ENCODE data around the gene HMCN1. TPM values are rescaled to one million over a fixed set of nuclear protein-coding genes. Genes with fewer than 3 reads are reported as not detected.

The HMCN1 gene
- total RNA-seq, 1 donor from 2014 or later = 8.9 TPM

DNA sequence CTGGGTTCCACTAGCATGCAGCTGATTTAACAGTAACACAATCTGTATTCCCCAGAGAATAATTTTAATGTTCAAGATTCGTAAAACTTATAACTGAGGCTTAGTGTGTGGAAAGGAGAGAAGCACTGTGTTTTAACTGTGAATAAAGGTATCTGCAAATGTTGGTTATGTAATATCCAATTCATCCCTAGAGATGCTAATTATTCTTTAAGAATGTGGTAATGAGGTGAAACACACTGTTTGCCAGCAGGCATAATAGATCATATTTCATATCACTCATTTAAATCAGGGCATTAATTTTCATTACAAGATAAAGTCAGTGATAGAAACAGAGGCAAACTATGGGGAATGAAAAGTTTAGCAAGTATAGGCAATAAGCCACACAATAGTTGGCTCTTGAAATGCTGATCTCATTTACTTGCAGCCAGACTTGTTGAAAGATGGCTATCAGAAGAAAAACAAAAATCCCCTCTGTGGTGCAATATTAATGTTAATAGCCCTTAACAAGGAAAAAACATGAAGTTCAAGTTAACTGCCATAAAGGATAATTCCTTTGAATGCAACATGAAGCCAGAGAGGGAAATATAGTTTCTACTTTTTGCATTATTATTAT is 33.4 kb downstream of the HMCN1 start:
- no peak overlapping the region for H3K4me3 ChIP-seq
- intact Hi-C loops (cut with micrococcal nuclease) = no loop called here
- no peak for TF ChIP-seq CTCF (IDR thresholded peaks at IDR 0.05; ENCODE audit: borderline replicate concordance)
- no peak overlapping the region for H3K27ac ChIP-seq (replicated peaks)
- no peaks in the 10 kb centered on the region for H3K27me3 ChIP-seq (ENCODE audit: low read depth)
- no peaks in the 10 kb centered on the region for H3K4me1 ChIP-seq
- H3K36me3 ChIP-seq = no peaks in the 10 kb centered on the region
- H3K9me3 ChIP-seq (replicated peaks) = peaks cover 8% of the 10 kb centered on the region
- DNase-seq = no peak

DNA sequence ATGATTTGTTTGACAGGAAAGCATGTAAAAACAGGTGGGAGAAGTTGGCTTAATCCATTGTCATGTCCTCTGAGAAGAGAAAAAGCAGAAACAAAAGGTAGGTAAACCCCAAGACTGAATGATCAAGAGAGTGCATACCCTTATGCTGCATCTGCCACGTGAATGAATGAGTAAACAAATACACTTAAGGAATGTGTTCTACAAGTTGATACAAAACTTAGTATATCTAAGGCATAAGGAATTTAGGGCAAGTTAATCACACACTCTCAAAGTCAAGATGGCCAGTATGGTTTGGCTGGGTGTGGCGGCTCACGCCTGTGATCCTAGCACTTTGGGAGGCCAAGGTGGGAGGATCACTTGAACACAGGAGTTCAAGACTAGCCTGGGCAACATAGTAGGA is 34.2 kb downstream of the HMCN1 start:
- no peaks in the 10 kb centered on the region for H3K4me1 ChIP-seq
- intact Hi-C loops (cut with micrococcal nuclease) = no loop called here
- no peaks in the 10 kb centered on the region for H3K36me3 ChIP-seq
- H3K27me3 ChIP-seq (ENCODE audit: low read depth) = no peaks in the 10 kb centered on the region
- TF ChIP-seq CTCF (IDR thresholded peaks at IDR 0.05; ENCODE audit: borderline replicate concordance) = no peak
- H3K4me3 ChIP-seq = no peak overlapping the region
- H3K27ac ChIP-seq (replicated peaks) = no peak overlapping the region
- peaks cover 10% of the 10 kb centered on the region for H3K9me3 ChIP-seq (replicated peaks)
- DNase-seq = no peak

DNA sequence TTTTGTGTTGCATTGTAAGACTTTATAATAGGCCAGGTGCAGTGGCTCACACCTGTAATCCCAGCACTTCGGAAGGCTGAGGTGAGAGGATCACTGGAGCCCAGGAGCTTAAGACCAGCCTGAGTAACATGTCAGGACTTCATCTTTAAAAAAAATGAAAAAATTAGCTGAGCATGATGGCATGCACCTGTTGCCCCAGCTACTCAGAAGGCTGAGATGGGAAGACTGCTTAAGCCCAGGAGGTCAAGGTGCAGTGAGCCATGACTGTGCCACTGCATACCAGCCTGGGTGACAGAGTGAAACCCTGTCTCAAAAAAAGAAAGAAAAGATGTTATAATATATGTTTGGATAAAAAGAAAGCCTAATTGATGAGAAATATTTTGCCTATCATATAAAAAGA is 34.9 kb downstream of the HMCN1 start:
- Histone ChIP-seq H3K4me1 (no peaks in the 10 kb centered on the region), H3K36me3 (no peaks in the 10 kb centered on the region), H3K4me3 (no peak overlapping the region), H3K9me3 (replicated peaks) (peaks cover 10% of the 10 kb centered on the region), H3K27ac (replicated peaks) (no peak overlapping the region), H3K27me3 (ENCODE audit: low read depth) (no peaks in the 10 kb centered on the region)
- intact Hi-C loops (cut with micrococcal nuclease) = no loop called here
- no peak for DNase-seq
- no peak for TF ChIP-seq CTCF (IDR thresholded peaks at IDR 0.05; ENCODE audit: borderline replicate concordance)

DNA sequence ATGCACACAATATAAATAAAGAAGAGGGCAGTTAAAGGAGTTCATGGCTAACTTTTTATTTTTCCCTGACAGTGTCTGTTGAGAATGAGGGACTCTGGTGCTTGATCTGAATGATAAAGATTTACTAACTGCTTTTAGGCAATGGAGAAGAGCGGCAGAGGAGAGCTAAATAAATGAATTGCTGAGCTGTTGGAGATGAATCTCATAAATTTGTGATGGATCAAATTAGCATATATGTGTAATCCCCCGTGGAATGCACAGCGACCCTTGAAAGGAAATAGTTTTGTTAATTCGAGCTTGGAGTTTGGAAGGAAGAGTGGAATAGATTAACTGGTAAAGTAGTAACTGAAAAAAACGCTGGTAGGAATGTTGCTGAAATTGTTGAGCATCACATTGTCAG is 40.2 kb downstream of the HMCN1 start:
- no peak overlapping the region for H3K4me3 ChIP-seq
- TF ChIP-seq CTCF (IDR thresholded peaks at IDR 0.05; ENCODE audit: borderline replicate concordance) = no peak
- H3K27ac ChIP-seq (replicated peaks) = no peak overlapping the region
- DNase-seq = no peak
- intact Hi-C loops (cut with micrococcal nuclease) = no loop called here
- H3K36me3 ChIP-seq = no peaks in the 10 kb centered on the region
- no peaks in the 10 kb centered on the region for H3K4me1 ChIP-seq
- H3K27me3 ChIP-seq (ENCODE audit: low read depth) = no peaks in the 10 kb centered on the region
- H3K9me3 ChIP-seq (replicated peaks) = peaks cover 18% of the 10 kb centered on the region

GRCh38 chr1:185775501-185775900 is 41.3 kb downstream of the HMCN1 start:
- Histone ChIP-seq H3K27ac (replicated peaks) (no peak overlapping the region), H3K36me3 (no peaks in the 10 kb centered on the region), H3K4me1 (no peaks in the 10 kb centered on the region), H3K4me3 (no peak overlapping the region), H3K27me3 (ENCODE audit: low read depth) (no peaks in the 10 kb centered on the region), H3K9me3 (replicated peaks) (peaks cover 17% of the 10 kb centered on the region)
- intact Hi-C loops (cut with micrococcal nuclease) = no loop called here
- no peak for TF ChIP-seq CTCF (IDR thresholded peaks at IDR 0.05; ENCODE audit: borderline replicate concordance)
- DNase-seq = no peak
